Measurements from ENCODE around the gene FUT4.

FUT4 gene

DNA sequence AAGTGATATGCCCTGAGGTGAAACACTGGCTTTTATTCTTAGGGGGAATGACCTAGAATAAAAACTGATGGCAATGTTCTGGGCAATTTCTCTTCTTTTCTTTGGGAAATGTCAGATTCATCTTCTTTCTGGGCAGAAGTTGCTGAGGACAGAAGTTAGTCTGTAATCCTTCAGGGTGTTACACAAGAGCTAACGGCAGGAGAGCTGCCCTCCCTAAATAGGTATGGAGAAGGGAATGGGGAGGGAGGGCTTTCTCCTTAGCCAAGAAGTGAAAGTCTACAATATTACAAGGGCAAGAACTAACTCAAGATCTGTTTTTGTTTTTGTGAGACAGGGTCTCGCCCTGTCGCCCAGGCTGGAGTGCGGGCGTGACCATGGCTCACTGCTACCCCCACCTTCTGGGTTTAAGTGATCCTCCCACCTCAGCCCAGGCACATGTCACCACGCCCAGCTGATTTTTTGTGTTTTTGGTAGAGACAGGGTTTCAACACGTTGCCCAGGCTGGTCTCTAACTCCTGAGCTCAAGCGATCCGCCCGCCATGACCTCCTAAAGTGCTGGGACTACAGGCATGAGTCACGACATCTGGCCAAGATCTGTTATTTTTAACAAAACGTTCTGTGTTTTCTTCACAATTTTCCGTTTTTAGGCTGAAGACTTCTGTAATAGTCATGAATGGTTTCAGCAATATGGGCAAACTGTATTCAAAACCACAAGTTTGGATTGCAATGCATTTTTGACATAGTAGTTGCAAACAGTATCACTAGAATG, 30.7 kb downstream of the FUT4 start:
- no peak overlapping the region for H3K27ac ChIP-seq
- H3K27me3 ChIP-seq (ENCODE audit: insufficient read depth, low read depth, severe bottlenecking) = no peaks in the 10 kb centered on the region
- no peaks in the 10 kb centered on the region for H3K9me3 ChIP-seq (ENCODE audit: severe bottlenecking)
- DNase-seq = no peak
- H3K36me3 ChIP-seq = no peaks in the 10 kb centered on the region
- TF ChIP-seq, protein P1, sequence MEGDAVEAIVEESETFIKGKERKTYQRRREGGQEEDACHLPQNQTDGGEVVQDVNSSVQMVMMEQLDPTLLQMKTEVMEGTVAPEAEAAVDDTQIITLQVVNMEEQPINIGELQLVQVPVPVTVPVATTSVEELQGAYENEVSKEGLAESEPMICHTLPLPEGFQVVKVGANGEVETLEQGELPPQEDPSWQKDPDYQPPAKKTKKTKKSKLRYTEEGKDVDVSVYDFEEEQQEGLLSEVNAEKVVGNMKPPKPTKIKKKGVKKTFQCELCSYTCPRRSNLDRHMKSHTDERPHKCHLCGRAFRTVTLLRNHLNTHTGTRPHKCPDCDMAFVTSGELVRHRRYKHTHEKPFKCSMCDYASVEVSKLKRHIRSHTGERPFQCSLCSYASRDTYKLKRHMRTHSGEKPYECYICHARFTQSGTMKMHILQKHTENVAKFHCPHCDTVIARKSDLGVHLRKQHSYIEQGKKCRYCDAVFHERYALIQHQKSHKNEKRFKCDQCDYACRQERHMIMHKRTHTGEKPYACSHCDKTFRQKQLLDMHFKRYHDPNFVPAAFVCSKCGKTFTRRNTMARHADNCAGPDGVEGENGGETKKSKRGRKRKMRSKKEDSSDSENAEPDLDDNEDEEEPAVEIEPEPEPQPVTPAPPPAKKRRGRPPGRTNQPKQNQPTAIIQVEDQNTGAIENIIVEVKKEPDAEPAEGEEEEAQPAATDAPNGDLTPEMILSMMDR (IDR thresholded peaks at IDR 0.05; ENCODE audit: low read depth, low read length) = no peak
- no peak overlapping the region for H3K4me3 ChIP-seq (ENCODE audit: low read depth, low read length)

DNA sequence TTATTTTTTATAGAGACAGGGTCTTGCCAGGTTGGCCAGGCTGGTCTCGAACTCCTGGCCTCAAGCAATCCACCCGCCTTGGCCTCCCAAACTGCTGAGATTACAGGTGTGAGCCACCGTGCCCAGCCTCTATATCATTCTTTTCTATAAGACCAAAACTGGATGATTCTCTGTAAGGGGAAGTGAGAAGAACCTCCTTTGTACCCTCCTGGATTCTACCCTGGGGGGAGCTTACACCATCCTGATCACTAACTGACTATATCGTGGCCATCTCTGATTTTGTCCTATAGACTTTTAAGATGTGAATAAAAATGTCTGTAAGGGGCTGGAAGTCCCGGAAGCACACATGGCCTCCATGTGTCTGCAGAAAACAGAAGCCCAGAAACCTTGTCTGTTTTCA, 32.6 kb downstream of the FUT4 start:
- Histone ChIP-seq H3K27me3 (ENCODE audit: insufficient read depth, low read depth, severe bottlenecking) (no peaks in the 10 kb centered on the region), H3K36me3 (no peaks in the 10 kb centered on the region), H3K27ac (no peak overlapping the region), H3K9me3 (ENCODE audit: severe bottlenecking) (no peaks in the 10 kb centered on the region), H3K4me3 (ENCODE audit: low read depth, low read length) (no peak overlapping the region)
- no peak for DNase-seq
- TF ChIP-seq, protein P1 (IDR thresholded peaks at IDR 0.05; ENCODE audit: low read depth, low read length) = no peak

DNA sequence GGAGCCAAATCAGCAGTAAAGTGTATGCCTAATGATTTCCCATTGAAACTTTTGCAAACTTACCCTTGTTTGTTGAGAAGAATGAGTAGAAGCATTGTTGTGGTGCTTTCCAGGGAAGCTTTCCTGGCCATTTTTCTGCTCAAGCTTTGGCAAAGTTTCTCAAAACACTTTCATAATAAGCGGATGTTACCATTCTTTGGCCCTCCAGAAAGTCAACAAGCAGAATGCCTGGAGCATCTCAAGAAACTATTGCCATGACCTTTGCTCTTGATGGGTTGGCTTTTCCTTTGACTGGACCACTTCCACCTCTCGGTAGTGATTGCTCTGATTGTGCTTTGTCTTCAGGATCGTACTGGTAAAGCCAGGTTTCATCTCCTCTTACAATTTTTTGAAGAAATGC, 34.1 kb downstream of the FUT4 start:
- Histone ChIP-seq H3K9me3 (ENCODE audit: severe bottlenecking) (no peaks in the 10 kb centered on the region), H3K4me3 (ENCODE audit: low read depth, low read length) (no peak overlapping the region), H3K36me3 (no peaks in the 10 kb centered on the region), H3K27me3 (ENCODE audit: insufficient read depth, low read depth, severe bottlenecking) (no peaks in the 10 kb centered on the region), H3K27ac (no peak overlapping the region)
- TF ChIP-seq, protein P1 (IDR thresholded peaks at IDR 0.05; ENCODE audit: low read depth, low read length) = no peak
- no peak for DNase-seq

DNA sequence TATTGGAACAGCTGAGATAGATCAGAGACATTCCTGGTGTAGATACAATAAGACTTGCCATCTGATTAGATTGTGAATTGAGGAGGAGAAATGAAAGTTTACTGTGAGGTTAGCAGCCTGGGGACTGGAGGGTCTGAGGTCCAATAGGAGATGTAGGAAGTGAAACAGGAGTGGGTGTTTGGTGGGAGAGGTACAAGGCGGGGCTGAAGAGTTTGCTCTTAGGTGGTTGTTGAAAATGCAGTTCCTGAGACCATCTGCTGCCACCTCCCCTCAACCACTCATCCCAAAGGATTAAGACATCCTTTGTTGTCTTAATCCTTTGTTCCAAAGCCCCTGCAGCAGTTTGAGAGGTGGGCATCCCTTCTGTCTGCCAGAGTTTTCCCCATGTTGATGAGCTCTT, 38.2 kb downstream of the FUT4 start:
- TF ChIP-seq, protein P1 (IDR thresholded peaks at IDR 0.05; ENCODE audit: low read depth, low read length) = no peak
- H3K36me3 ChIP-seq = no peaks in the 10 kb centered on the region

DNA sequence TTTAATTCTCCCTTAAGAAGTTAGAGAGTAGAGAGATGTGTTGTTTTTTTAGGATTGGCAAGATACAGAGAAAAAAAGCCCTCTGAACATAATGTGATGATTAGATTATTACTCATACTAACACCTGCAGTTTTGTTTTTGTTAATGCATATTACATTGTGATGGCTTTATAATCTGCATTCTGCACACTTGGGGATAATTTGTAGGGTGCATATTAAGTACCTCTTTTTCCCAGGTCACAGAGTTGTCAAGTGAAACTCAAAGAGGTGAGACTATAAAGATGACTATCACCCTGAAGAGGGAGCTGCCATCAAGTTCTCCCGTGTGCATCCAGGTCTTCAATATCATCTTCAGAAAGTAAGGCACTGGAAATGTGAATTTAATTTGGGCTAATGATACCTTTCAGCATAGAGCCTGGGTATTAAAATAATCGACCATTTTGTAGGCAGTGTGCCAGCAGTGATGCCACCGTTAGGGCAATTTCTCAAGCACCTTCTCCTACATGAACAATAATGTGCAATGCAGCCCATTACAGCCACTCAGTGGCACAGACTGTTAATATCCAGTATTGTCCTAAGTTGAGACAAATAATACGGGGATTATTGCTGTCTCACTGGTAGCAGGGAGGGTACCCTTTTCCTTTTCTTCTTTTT, 39.6 kb downstream of the FUT4 start:
- Histone ChIP-seq H3K9me3 (ENCODE audit: severe bottlenecking) (no peaks in the 10 kb centered on the region), H3K27me3 (ENCODE audit: insufficient read depth, low read depth, severe bottlenecking) (no peaks in the 10 kb centered on the region), H3K36me3 (no peaks in the 10 kb centered on the region), H3K4me3 (ENCODE audit: low read depth, low read length) (no peak overlapping the region), H3K27ac (no peak overlapping the region)
- DNase-seq = no peak
- TF ChIP-seq, protein P1 (IDR thresholded peaks at IDR 0.05; ENCODE audit: low read depth, low read length) = no peak

More for the DNA sequence above, 38.2 kb downstream of the FUT4 start:
- peak; percentile 63 for DNase-seq
- Histone ChIP-seq H3K27ac (peak overlapping the region; percentile 79), H3K9me3 (ENCODE audit: severe bottlenecking) (no peaks in the 10 kb centered on the region), H3K27me3 (ENCODE audit: insufficient read depth, low read depth, severe bottlenecking) (no peaks in the 10 kb centered on the region), H3K4me3 (ENCODE audit: low read depth, low read length) (no peak overlapping the region)

All from WERI-Rb-1 (cell line).